Smooth muscle cell (in vitro differentiated cells): ENCODE data around the gene ABCC3. TPM values are rescaled to one million over a fixed set of nuclear protein-coding genes. Genes with fewer than 3 reads are reported as not detected.

Experiments used
- DNase-seq: peaks from one replicate; lab custom pipeline; 2025; ENCODE audit not compliant: unreplicated experiment; lab: John Stamatoyannopoulos, UW
- H2AFZ ChIP-seq: fragments of 200-600 bp; sonication (generic); 2 replicates; pipeline ENCODE4 v1.6.0; 2016; ENCODE audit warnings: antibody characterized with exemption, low read depth, mild to moderate bottlenecking
- H3F3A ChIP-seq: fragments of 200-600 bp; sonication (generic); 2 replicates; pipeline ENCODE4 v1.6.0; 2017; ENCODE audit warnings: antibody characterized with exemption, low read depth
- H3K27ac ChIP-seq: fragments of 200-600 bp; sonication (generic); 2 replicates; pipeline ENCODE4 v1.5.1; 2016; ENCODE audit warnings: low read depth, mild to moderate bottlenecking
- H3K27me3 ChIP-seq: fragments of 200-600 bp; sonication (generic); 2 replicates; pipeline ENCODE4 v1.6.1; 2016; ENCODE audit warnings: low read depth, mild to moderate bottlenecking
- H3K36me3 ChIP-seq: fragments of 200-600 bp; sonication (generic); 2 replicates; pipeline ENCODE4 v1.5.1; 2016; ENCODE audit warnings: low read depth
- H3K4me1 ChIP-seq: fragments of 200-600 bp; sonication (generic); 2 replicates; pipeline ENCODE4 v1.5.1; 2016; ENCODE audit warnings: low read depth
- H3K4me2 ChIP-seq: fragments of 200-600 bp; sonication (generic); 2 replicates; pipeline ENCODE4 v1.6.0; 2016; ENCODE audit warnings: mild to moderate bottlenecking
- H3K4me3 ChIP-seq: fragments of 200-600 bp; sonication (generic); 2 replicates; pipeline ENCODE4 v1.5.1; 2016; ENCODE audit warnings: mild to moderate bottlenecking
- H3K79me2 ChIP-seq: fragments of 200-600 bp; sonication (generic); 2 replicates; pipeline ENCODE4 v1.6.0; 2016; ENCODE audit warnings: low read depth, mild to moderate bottlenecking
- H3K9ac ChIP-seq: fragments of 200-600 bp; sonication (generic); 2 replicates; pipeline ENCODE4 v1.6.0; 2016; ENCODE audit warnings: low read depth
- H3K9me3 ChIP-seq: fragments of 200-600 bp; sonication (generic); replicated peaks from 2 replicates; pipeline ENCODE4 v1.5.1; 2016; ENCODE audit warnings: low read depth
- H4K20me1 ChIP-seq: fragments of 200-600 bp; sonication (generic); 2 replicates; pipeline ENCODE4 v1.6.0; 2016; ENCODE audit warnings: low read depth
- CTCF ChIP-seq: fragments of 200-600 bp; sonication (generic); IDR thresholded peaks from 2 replicates; pipeline ENCODE4 v1.5.1; 2017; ENCODE audit warnings: borderline replicate concordance, mild to moderate bottlenecking, antibody characterized with exemption; ENCODE audit not compliant: insufficient read depth, poor library complexity, severe bottlenecking
- WGBS: methylation state at CpG from one replicate; pipeline ENCODE4 v1.1.7; 2016; ENCODE audit warnings: low lambda C conversion rate; 5-methylcytosine and 5-hydroxymethylcytosine counted together
- polyA plus RNA-seq: library from polyadenylated mRNA; unstranded; fragments of >200 nt; fragmentation: Nextera tagmentation; extraction: Ambion mirVana; gene quantifications from 2 replicates; pipeline ENCODE4 v1.2.1, GENCODE V29; 2016
- total RNA-seq: library from RNA; depleted of rRNA; stranded (reverse); fragments of >200 nt; gene quantifications from 2 replicates; pipeline ENCODE4 v1.2.3, GENCODE V29; 2014

The ABCC3 gene
- total and polyA plus RNA-seq, 2 experiments from 2014 or later, result 1.3 TPM

- Histone ChIP-seq H3K4me3 (no peak overlapping the region), H3K27me3 (no peaks in the 10 kb centered on the region), H3K9ac (no peak overlapping the region), H3K79me2 (no peaks in the 10 kb centered on the region), H3K36me3 (no peaks in the 10 kb centered on the region), H4K20me1 (no peaks in the 10 kb centered on the region), H3K27ac (no peak overlapping the region), H3F3A (no peaks in the 10 kb centered on the region), H3K4me1 (no peaks in the 10 kb centered on the region), H3K9me3 (no peaks in the 10 kb centered on the region), H3K4me2 (no peak overlapping the region), H2AFZ (no peak overlapping the region)
- DNase-seq, result no peak
- 90% methylated on average over 24 of the region's 24 CpGs for WGBS
- no peak for TF ChIP-seq CTCF
Observed at GRCh38 chr17:50676065-50676975, 41.6 kb downstream of the ABCC3 start.

DNA sequence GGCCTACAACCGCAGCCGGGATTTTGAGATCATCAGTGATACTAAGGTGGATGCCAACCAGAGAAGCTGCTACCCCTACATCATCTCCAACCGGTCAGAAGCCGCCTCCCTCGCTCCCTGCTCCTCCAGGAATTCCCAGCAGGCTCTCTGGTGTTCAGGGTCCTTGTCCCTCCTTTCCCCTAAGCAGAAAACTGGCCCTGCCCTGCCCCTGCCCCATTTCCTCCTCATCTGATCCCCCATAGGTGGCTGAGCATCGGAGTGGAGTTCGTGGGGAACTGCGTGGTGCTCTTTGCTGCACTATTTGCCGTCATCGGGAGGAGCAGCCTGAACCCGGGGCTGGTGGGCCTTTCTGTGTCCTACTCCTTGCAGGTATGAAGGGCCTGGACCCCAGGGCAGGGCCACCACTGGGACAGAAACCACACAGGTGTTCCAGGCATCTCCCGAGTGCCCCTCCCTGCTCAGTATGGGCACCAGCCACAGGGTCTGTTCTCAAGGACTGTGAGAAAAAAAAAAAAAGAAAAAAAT is 43.2 kb downstream of the ABCC3 start:
- no peaks in the 10 kb centered on the region for H3K9me3 ChIP-seq
- no peak for TF ChIP-seq CTCF
- H3K27me3 ChIP-seq, result no peaks in the 10 kb centered on the region
- H3K36me3 ChIP-seq, result no peaks in the 10 kb centered on the region
- DNase-seq, result no peak
- no peak overlapping the region for H3K4me3 ChIP-seq
- WGBS, result 94% methylated on average over 12 of the region's 12 CpGs
- no peak overlapping the region for H3K9ac ChIP-seq
- H3K4me1 ChIP-seq, result no peaks in the 10 kb centered on the region
- no peaks in the 10 kb centered on the region for H3K79me2 ChIP-seq
- H3F3A ChIP-seq, result no peaks in the 10 kb centered on the region
- H2AFZ ChIP-seq, result no peak overlapping the region
- H3K4me2 ChIP-seq, result no peak overlapping the region
- no peak overlapping the region for H3K27ac ChIP-seq
- H4K20me1 ChIP-seq, result no peaks in the 10 kb centered on the region

DNA sequence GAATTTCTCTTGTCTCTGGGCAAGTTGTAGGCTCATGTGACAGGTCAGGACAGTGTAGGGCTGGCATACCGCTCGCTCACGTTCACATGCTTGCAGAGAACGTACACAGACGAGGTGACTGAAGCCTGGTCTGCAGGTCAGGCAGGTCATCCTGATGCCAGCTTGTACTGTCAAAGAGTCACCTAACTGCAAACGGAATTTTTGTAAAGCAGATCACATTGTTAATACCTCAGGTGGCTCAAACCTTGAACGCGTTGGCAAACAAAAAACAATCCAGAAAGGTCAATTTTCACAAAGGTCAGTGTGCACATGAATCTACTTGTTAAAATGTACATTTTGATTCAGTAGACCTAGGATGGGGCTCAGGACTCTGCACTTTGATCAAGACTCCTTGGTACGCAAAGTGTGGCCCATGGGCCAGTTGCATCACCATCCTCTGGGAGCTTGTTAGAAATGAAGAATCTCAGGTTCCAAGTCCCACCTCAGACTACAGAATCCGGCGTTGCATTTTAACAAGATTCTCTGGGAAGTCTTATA is 44.4 kb downstream of the ABCC3 start:
- no peak for DNase-seq
- Histone ChIP-seq H3F3A (no peaks in the 10 kb centered on the region), H4K20me1 (no peaks in the 10 kb centered on the region), H2AFZ (no peak overlapping the region), H3K27me3 (no peaks in the 10 kb centered on the region), H3K4me2 (no peak overlapping the region), H3K36me3 (no peaks in the 10 kb centered on the region), H3K9me3 (no peaks in the 10 kb centered on the region), H3K79me2 (no peaks in the 10 kb centered on the region), H3K27ac (no peak overlapping the region), H3K4me1 (peaks cover 2% of the 10 kb centered on the region), H3K9ac (no peak overlapping the region), H3K4me3 (no peak overlapping the region)
- WGBS, result 93% methylated on average over 11 of the region's 11 CpGs
- no peak for TF ChIP-seq CTCF
